ENCODE results near the gene MPRIP. TPM values are rescaled to one million over a fixed set of nuclear protein-coding genes. Genes with fewer than 3 reads are reported as not detected.

Gene MPRIP
- total RNA-seq, 1 donor from 2014 or later: 161 TPM

DNA sequence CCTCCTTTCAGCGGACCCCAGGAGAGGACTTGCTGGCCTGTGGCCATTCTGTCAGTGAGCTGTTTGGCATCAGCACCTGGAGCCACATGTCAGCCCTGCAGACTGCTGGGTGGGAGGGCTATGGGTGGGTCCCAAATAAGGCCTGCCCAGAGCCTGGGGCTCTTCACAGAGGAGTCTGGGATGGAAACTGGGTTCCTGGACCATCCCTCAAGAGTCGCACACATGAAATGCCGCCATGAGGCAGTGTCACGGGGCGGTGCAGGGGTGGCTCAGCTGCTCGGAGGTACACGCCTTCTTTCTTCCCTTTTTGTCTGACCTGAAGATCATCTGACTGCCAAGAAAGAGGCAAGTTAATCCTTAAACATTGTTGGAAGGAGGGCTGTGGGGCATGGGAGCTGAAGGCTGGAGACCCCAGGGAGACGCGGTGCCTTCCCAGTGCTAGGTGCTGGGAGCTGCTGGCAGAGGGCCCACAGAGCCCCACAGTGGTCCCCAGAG is 14.8 kb downstream of the MPRIP start:
- Mint-ChIP-seq H3K9me3 (no peaks in the 10 kb centered on the region), H3K27ac (no peak overlapping the region), H3K27me3 (no peaks in the 10 kb centered on the region), H3K4me1 (peaks cover 16% of the 10 kb centered on the region), H3K4me3 (no peak overlapping the region), H3K36me3 (ENCODE audit: low read depth) (peaks cover 2% of the 10 kb centered on the region)
- intact Hi-C loops (cut with micrococcal nuclease): no loop called here
- no peak for DNase-seq

GRCh38 chr17:17058304-17058703 is 16.0 kb downstream of the MPRIP start:
- H3K36me3 Mint-ChIP-seq (ENCODE audit: low read depth): peaks cover 2% of the 10 kb centered on the region

DNA sequence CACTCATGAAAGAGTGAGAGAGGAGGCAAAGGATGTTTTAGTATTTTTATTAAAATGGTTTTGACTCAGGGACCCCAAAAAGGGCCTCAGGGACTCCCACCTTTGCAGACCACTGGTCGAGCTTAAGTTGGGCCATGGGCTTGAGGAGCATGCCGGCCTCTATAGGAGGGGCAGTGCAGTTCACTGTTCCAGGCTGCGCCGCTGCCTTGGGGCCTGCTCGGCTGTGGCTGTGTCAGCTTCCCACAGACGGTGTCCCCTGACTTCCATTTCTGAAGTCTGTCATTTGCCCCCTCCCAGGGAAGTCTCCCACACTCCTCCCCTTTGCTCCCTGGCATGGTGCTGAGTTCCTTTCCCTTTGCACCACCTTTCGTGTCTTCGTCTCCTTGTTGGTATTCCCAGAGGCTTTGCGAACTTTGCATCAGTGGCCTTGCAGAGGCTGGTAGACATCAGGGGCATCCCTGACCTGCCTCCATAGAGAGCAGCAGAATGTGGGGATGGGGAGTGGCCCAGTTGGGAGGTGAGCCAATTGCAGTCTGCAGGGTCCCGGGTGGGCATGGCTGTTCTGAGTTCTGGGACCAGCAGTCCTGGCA is 17.1 kb downstream of the MPRIP start:
- Mint-ChIP-seq H3K36me3 (ENCODE audit: low read depth) (peaks cover 2% of the 10 kb centered on the region), H3K27ac (no peak overlapping the region), H3K27me3 (no peaks in the 10 kb centered on the region), H3K9me3 (no peaks in the 10 kb centered on the region), H3K4me1 (peaks cover 12% of the 10 kb centered on the region), H3K4me3 (no peak overlapping the region)
- intact Hi-C loops (cut with micrococcal nuclease): no loop called here
- DNase-seq: no peak

More at GRCh38 chr17:17058304-17058703, 16.0 kb downstream of the MPRIP start:
- DNase-seq: no peak
- Mint-ChIP-seq H3K27me3 (no peaks in the 10 kb centered on the region), H3K4me3 (no peak overlapping the region), H3K4me1 (peaks cover 16% of the 10 kb centered on the region), H3K27ac (no peak overlapping the region), H3K9me3 (no peaks in the 10 kb centered on the region)
- intact Hi-C loops (cut with micrococcal nuclease): no loop called here

GRCh38 chr17:17060001-17060922 is 18.0 kb downstream of the MPRIP start:
- Mint-ChIP-seq H3K36me3 (ENCODE audit: low read depth) (peaks cover 3% of the 10 kb centered on the region), H3K27ac (no peak overlapping the region), H3K4me1 (peaks cover 14% of the 10 kb centered on the region), H3K9me3 (no peaks in the 10 kb centered on the region), H3K4me3 (no peak overlapping the region), H3K27me3 (no peaks in the 10 kb centered on the region)
- DNase-seq: no peak
- intact Hi-C loops (cut with micrococcal nuclease): no loop called here

- H3K27me3 Mint-ChIP-seq: no peaks in the 10 kb centered on the region
- no peak overlapping the region for H3K4me3 Mint-ChIP-seq
- peaks cover 18% of the 10 kb centered on the region for H3K4me1 Mint-ChIP-seq
- peaks cover 3% of the 10 kb centered on the region for H3K36me3 Mint-ChIP-seq (ENCODE audit: low read depth)
- no peaks in the 10 kb centered on the region for H3K9me3 Mint-ChIP-seq
- no peak for DNase-seq
- intact Hi-C loops (cut with micrococcal nuclease): no loop called here
- no peak overlapping the region for H3K27ac Mint-ChIP-seq
Observed at GRCh38 chr17:17060930-17061329, 18.7 kb downstream of the MPRIP start.

DNA sequence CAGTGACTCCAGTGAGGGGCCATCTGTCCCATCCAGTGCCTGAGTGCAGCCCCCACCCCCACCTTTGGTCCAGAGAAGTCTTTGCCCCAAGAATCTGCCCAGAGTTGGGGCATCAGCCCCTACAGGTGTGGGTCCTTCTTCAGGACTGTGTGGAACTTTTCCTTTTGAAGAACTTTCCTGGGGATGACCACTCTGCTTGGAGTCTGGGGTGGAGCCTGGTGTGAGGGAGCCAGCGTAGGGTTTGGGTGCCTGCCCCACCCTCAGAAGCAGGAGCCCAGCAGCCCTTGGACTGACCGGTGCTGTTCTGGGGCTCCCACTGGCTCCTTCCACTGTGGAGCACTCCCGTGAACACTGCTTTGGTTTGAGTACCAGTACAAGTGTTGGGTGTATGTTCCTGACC is 19.3 kb downstream of the MPRIP start:
- no peaks in the 10 kb centered on the region for H3K9me3 Mint-ChIP-seq
- no peaks in the 10 kb centered on the region for H3K27me3 Mint-ChIP-seq
- H3K4me1 Mint-ChIP-seq: peaks cover 20% of the 10 kb centered on the region
- no peak overlapping the region for H3K27ac Mint-ChIP-seq
- H3K4me3 Mint-ChIP-seq: no peak overlapping the region
- DNase-seq: no peak
- intact Hi-C loops (cut with micrococcal nuclease): no loop called here
- H3K36me3 Mint-ChIP-seq (ENCODE audit: low read depth): peaks cover 3% of the 10 kb centered on the region

DNA sequence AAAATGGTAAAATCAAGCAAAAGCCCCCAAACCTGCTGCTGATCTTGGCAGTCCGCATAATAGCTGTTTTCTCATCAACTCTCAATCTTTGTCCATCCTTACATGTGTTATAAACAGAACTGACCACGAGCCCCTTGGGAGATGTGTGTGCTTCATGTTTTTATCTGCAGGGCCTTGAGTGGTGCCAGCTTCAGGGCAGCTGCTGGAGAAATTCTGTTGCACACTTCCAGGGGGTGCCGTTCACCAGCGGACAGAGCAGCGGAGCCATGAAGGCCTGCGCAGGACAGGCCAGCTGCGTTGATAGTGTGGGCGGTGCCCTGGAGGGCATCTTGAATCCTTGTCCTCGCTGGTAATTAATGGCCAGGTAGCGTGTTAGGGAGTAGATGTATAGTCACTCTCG is 20.1 kb downstream of the MPRIP start:
- intact Hi-C loops (cut with micrococcal nuclease): no loop called here
- no peak for DNase-seq
- Mint-ChIP-seq H3K4me3 (no peak overlapping the region), H3K36me3 (ENCODE audit: low read depth) (peaks cover 2% of the 10 kb centered on the region), H3K9me3 (no peaks in the 10 kb centered on the region), H3K4me1 (peaks cover 20% of the 10 kb centered on the region), H3K27me3 (no peaks in the 10 kb centered on the region), H3K27ac (no peak overlapping the region)

GRCh38 chr17:17062866-17063265 is 20.6 kb downstream of the MPRIP start:
- H3K4me1 Mint-ChIP-seq: peaks cover 20% of the 10 kb centered on the region
- no peaks in the 10 kb centered on the region for H3K9me3 Mint-ChIP-seq
- H3K27me3 Mint-ChIP-seq: no peaks in the 10 kb centered on the region
- no peak overlapping the region for H3K27ac Mint-ChIP-seq
- no peak overlapping the region for H3K4me3 Mint-ChIP-seq
- peaks cover 2% of the 10 kb centered on the region for H3K36me3 Mint-ChIP-seq (ENCODE audit: low read depth)
- intact Hi-C loops (cut with micrococcal nuclease): no loop called here
- DNase-seq: no peak

GRCh38 chr17:17063546-17064122 is 21.4 kb downstream of the MPRIP start:
- H3K4me1 Mint-ChIP-seq: peaks cover 21% of the 10 kb centered on the region
- no peak overlapping the region for H3K4me3 Mint-ChIP-seq
- intact Hi-C loops (cut with micrococcal nuclease): no loop called here
- no peaks in the 10 kb centered on the region for H3K9me3 Mint-ChIP-seq
- peaks cover 2% of the 10 kb centered on the region for H3K36me3 Mint-ChIP-seq (ENCODE audit: low read depth)
- no peak overlapping the region for H3K27ac Mint-ChIP-seq
- no peaks in the 10 kb centered on the region for H3K27me3 Mint-ChIP-seq
- DNase-seq: no peak

- H3K4me3 Mint-ChIP-seq: no peak overlapping the region
- no peaks in the 10 kb centered on the region for H3K9me3 Mint-ChIP-seq
- no peaks in the 10 kb centered on the region for H3K27me3 Mint-ChIP-seq
- no peak for DNase-seq
- no peak overlapping the region for H3K27ac Mint-ChIP-seq
- H3K36me3 Mint-ChIP-seq (ENCODE audit: low read depth): peaks cover 3% of the 10 kb centered on the region
- intact Hi-C loops (cut with micrococcal nuclease): no loop called here
- peaks cover 21% of the 10 kb centered on the region for H3K4me1 Mint-ChIP-seq
Observed at GRCh38 chr17:17064322-17064721, 22.1 kb downstream of the MPRIP start.

- H3K27me3 Mint-ChIP-seq: no peaks in the 10 kb centered on the region
- no peak overlapping the region for H3K4me3 Mint-ChIP-seq
- peaks cover 5% of the 10 kb centered on the region for H3K9me3 Mint-ChIP-seq
- H3K4me1 Mint-ChIP-seq: peaks cover 30% of the 10 kb centered on the region
- no peak for DNase-seq
- peaks cover 10% of the 10 kb centered on the region for H3K36me3 Mint-ChIP-seq (ENCODE audit: low read depth)
- no peak overlapping the region for H3K27ac Mint-ChIP-seq
- intact Hi-C loops (cut with micrococcal nuclease): no loop called here
Observed at GRCh38 chr17:17066021-17066420, 23.8 kb downstream of the MPRIP start.

- Mint-ChIP-seq H3K4me3 (no peak overlapping the region), H3K27me3 (no peaks in the 10 kb centered on the region), H3K4me1 (peaks cover 38% of the 10 kb centered on the region), H3K27ac (no peak overlapping the region), H3K36me3 (ENCODE audit: low read depth) (peaks cover 15% of the 10 kb centered on the region), H3K9me3 (peaks cover 5% of the 10 kb centered on the region)
- intact Hi-C loops (cut with micrococcal nuclease): no loop called here
- no peak for DNase-seq
Observed at GRCh38 chr17:17067257-17067656, 25.0 kb downstream of the MPRIP start.

GRCh38 chr17:17069849-17070248 is 27.6 kb downstream of the MPRIP start:
- no peak overlapping the region for H3K27ac Mint-ChIP-seq
- no peaks in the 10 kb centered on the region for H3K27me3 Mint-ChIP-seq
- no peak overlapping the region for H3K4me3 Mint-ChIP-seq
- peaks cover 15% of the 10 kb centered on the region for H3K36me3 Mint-ChIP-seq (ENCODE audit: low read depth)
- intact Hi-C loops (cut with micrococcal nuclease): no loop called here
- peaks cover 42% of the 10 kb centered on the region for H3K4me1 Mint-ChIP-seq
- peaks cover 5% of the 10 kb centered on the region for H3K9me3 Mint-ChIP-seq
- no peak for DNase-seq

GRCh38 chr17:17070931-17071330 is 28.7 kb downstream of the MPRIP start:
- Mint-ChIP-seq H3K36me3 (ENCODE audit: low read depth) (peaks cover 15% of the 10 kb centered on the region), H3K4me3 (no peak overlapping the region), H3K4me1 (peaks cover 45% of the 10 kb centered on the region), H3K27me3 (no peaks in the 10 kb centered on the region), H3K9me3 (peaks cover 5% of the 10 kb centered on the region), H3K27ac (no peak overlapping the region)
- DNase-seq: no peak
- intact Hi-C loops (cut with micrococcal nuclease): no loop called here
